Spleen (tissue), 11 donors: ENCODE measurements around the gene EHMT1. TPM values are rescaled to one million over a fixed set of nuclear protein-coding genes. Genes with fewer than 3 reads are reported as not detected.
A peak's percentile ranks its signal among the peaks of the same experiment; 100 is the strongest.

ENCODE experiments used
- DNase-seq: peaks from one replicate; pipeline ENCODE4 v3.0.0-alpha.2; 2020
- H3K27ac ChIP-seq, 8 donors: fragments of 200-600 bp; sonication (generic) in 7 of 8; 1 replicate in 4 of 8; 2 replicates in 4 of 8; pipeline versions ENCODE4 v1.5.0 to v1.8.0; 2016 to 2021; ENCODE audit warnings: inconsistent platforms in 4 of 8, mild to moderate bottlenecking in 4 of 8, moderate library complexity in 1 of 8
- H3K27me3 ChIP-seq, 7 donors: fragments of 200-600 bp; sonication (generic) in 6 of 7; replicated peaks in 1 of 7; 1 replicate in 4 of 7; 2 replicates in 3 of 7; pipeline versions ENCODE4 v1.5.0 to v1.8.0; 2016 to 2021; ENCODE audit warnings: inconsistent platforms in 3 of 7, mild to moderate bottlenecking in 1 of 7
- H3K36me3 ChIP-seq, 6 donors: fragments of 200-600 bp; sonication (generic) in 5 of 6; 1 replicate in 4 of 6; 2 replicates in 2 of 6; pipeline versions ENCODE4 v1.5.0 to v1.8.0; 2016 to 2021; ENCODE audit warnings: inconsistent platforms in 2 of 6
- H3K4me1 ChIP-seq, 6 donors: fragments of 200-600 bp; sonication (generic) in 5 of 6; 1 replicate in 3 of 6; 2 replicates in 3 of 6; pipeline versions ENCODE4 v1.5.0 to v1.8.0; 2016 to 2021; ENCODE audit warnings: inconsistent platforms in 3 of 6
- H3K4me3 ChIP-seq, 8 donors: fragments of 200-600 bp; sonication (generic) in 7 of 8; 1 replicate in 4 of 8; 2 replicates in 4 of 8; pipeline versions ENCODE4 v1.5.0 to v1.8.0; 2016 to 2021; ENCODE audit warnings: inconsistent platforms in 4 of 8, mild to moderate bottlenecking in 4 of 8, moderate library complexity in 2 of 8
- H3K9me3 ChIP-seq, 8 donors: fragments of 200-600 bp; sonication (generic) in 7 of 8; 1 replicate in 4 of 8; 2 replicates in 4 of 8; pipeline versions ENCODE4 v1.5.0 to v1.8.0; 2016 to 2021; ENCODE audit warnings: inconsistent platforms in 4 of 8
- POLR2A ChIP-seq, 3 donors: fragments of 450-650 bp; IDR thresholded peaks; one replicate each; pipeline ENCODE4 v1.5.1; 2017; ENCODE audit warnings: antibody characterized with exemption in 3 of 3, mild to moderate bottlenecking in 1 of 3
- POLR2AphosphoS5 ChIP-seq, 3 donors: sonication (generic); formaldehyde crosslinking; IDR thresholded peaks; one replicate each; pipeline ENCODE4 v1.5.1; 2017; ENCODE audit warnings: antibody characterized with exemption in 3 of 3
- WGBS, 5 donors: extraction: QIAGEN DNeasy Blood & Tissue Kit in 3 of 5; methylation state at CpG; one replicate each; pipeline versions ENCODE4 v1.1.5 to v1.1.7; 2013 to 2018; 5-methylcytosine and 5-hydroxymethylcytosine counted together
- intact Hi-C: fragments of 100-400 bp; cut with DNase I; formaldehyde crosslinking; loops from one replicate; pipeline ENCODE4 v1.15.0; 2023; ENCODE audit warnings: low total_unique reads
- polyA plus RNA-seq, 3 donors: library from polyadenylated mRNA; stranded (reverse); fragments of 200-250 nt; gene quantifications; one replicate each; pipeline ENCODE4 v1.2.1, GENCODE V29; 2013
- total RNA-seq, 7 donors: library from RNA; depleted of rRNA in 3 of 7; stranded (reverse); fragments of >200 nt in 3 of 7; fragmentation: NEBNext Ultra II Directional in 4 of 7; extraction: Animal tissue kit (Norgen Biotek cat#: 25700) in 4 of 7; gene quantifications; one replicate each; pipeline versions ENCODE4 v1.1.0 to v1.2.1, GENCODE V29; 2016 to 2021
- TF ChIP-seq, protein P1 (sequence below), 11 experiments: fragments of 200-600 bp in 7 of 11; fragments of 450-650 bp in 4 of 11; sonication (generic) in 4 of 11; IDR thresholded peaks in 8 of 11; conservative IDR thresholded peaks in 3 of 11; 1 replicate in 7 of 11; 2 replicates in 4 of 11; pipeline versions ENCODE4 v1.4.0 to v1.8.0; 2016 to 2021; ENCODE audit warnings: antibody characterized with exemption in 11 of 11, inconsistent platforms in 4 of 11, mild to moderate bottlenecking in 1 of 11
- donor health status: healthy with polysubstance abuse.
- donor health status: DM: no; HTN: no; CAD: no; lungs with moderate emphysema.
- donor health status: DM: no; HTN: no; CAD: no.
- donor health status: Bipolar disorder and iron deficiency.
- donor health status: healthy.
- donor health status: DM: no; HTN: no; CAD: no.
- donor health status: DM: yes; HTN: yes; CAD: no.

The EHMT1 gene
- total and polyA plus RNA-seq, 10 donors: 35.5 to 163 (median 122) TPM

- DNase-seq: no peak
- WGBS, 5 donors: 93 to 97% (median 97%) methylated on average over 20 of the region's 20 CpGs
- peaks cover 2 to 100% (median 79%) of the 10 kb centered on the region in 6 donors for H3K36me3 ChIP-seq
- no peaks in the 10 kb centered on the region for H3K4me1 ChIP-seq
- H3K27me3 ChIP-seq: no peaks in the 10 kb centered on the region
- H3K27ac ChIP-seq: no peak overlapping the region
- H3K4me3 ChIP-seq: no peak overlapping the region
- intact Hi-C loops: no loop called here
- TF ChIP-seq POLR2AphosphoS5 (IDR thresholded peaks at IDR 0.05) (no peak), POLR2A (IDR thresholded peaks at IDR 0.05) (no peak)
- TF ChIP-seq, protein P1, sequence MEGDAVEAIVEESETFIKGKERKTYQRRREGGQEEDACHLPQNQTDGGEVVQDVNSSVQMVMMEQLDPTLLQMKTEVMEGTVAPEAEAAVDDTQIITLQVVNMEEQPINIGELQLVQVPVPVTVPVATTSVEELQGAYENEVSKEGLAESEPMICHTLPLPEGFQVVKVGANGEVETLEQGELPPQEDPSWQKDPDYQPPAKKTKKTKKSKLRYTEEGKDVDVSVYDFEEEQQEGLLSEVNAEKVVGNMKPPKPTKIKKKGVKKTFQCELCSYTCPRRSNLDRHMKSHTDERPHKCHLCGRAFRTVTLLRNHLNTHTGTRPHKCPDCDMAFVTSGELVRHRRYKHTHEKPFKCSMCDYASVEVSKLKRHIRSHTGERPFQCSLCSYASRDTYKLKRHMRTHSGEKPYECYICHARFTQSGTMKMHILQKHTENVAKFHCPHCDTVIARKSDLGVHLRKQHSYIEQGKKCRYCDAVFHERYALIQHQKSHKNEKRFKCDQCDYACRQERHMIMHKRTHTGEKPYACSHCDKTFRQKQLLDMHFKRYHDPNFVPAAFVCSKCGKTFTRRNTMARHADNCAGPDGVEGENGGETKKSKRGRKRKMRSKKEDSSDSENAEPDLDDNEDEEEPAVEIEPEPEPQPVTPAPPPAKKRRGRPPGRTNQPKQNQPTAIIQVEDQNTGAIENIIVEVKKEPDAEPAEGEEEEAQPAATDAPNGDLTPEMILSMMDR (IDR thresholded peaks at IDR 0.05 in 8 of 11, conservative IDR thresholded peaks at IDR 0.05 in 3 of 11): no peak
- no peaks in the 10 kb centered on the region for H3K9me3 ChIP-seq
Observed at GRCh38 chr9:137832191-137832700, 213.4 kb downstream of the EHMT1 start.

GRCh38 chr9:137832830-137833590, 214.2 kb downstream of the EHMT1 start:
- peaks cover 0 to 1% (median 0%) of the 10 kb centered on the region in 8 donors for H3K9me3 ChIP-seq
- DNase-seq: no peak
- no peaks in the 10 kb centered on the region for H3K4me1 ChIP-seq
- no peak for TF ChIP-seq POLR2AphosphoS5 (IDR thresholded peaks at IDR 0.05)
- TF ChIP-seq, protein P1 (IDR thresholded peaks at IDR 0.05 in 8 of 11, conservative IDR thresholded peaks at IDR 0.05 in 3 of 11): no peak
- no peaks in the 10 kb centered on the region for H3K27me3 ChIP-seq
- peaks cover 2 to 100% (median 79%) of the 10 kb centered on the region in 6 donors for H3K36me3 ChIP-seq
- H3K27ac ChIP-seq: no peak overlapping the region
- H3K4me3 ChIP-seq: no peak overlapping the region
- 91 to 97% (median 96%) methylated on average over 33 to 44 of the region's 44 CpGs for WGBS, 5 donors
- intact Hi-C loops: no loop called here

DNA sequence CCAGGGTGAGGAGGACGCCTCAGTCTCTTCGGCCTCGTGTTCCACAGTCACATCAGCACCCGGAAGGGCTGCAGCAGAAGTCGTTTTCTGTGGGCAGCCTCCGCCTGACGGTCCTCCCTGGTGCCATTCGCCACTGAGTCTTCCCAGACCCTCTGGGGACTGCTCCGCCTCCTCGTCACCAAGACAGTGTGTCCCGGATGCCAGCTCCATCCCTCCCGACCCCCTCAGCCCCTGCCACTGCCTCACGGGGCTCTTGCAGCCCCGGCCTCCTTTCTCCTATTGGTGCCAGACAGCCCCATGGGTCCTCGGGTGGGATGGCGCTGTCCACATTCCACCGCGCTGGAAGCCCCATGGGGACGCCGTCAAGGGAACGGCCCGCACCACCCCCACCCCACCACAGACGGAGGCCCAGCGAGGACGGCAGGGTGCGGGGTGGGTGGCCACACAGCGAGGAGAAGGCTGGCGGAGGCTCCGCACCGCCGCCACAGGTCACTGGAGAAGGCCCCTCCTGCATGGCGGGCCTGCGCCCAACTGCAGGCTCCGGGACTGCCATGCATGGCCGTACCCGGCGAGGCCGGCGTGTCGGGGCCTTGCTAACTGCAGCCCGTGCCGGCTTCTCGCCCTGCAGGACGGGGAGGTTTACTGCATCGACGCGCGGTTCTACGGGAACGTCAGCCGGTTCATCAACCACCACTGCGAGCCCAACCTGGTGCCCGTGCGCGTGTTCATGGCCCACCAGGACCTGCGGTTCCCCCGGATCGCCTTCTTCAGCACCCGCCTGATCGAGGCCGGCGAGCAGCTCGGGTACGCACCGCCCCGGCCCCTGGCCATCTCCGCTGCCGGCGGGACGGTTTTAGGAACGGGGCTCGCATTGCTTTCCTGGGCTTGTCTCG, 215.2 kb downstream of the EHMT1 start:
- Histone ChIP-seq H3K27ac (no peak overlapping the region), H3K4me1 (no peaks in the 10 kb centered on the region), H3K36me3 (peaks cover 2 to 98% (median 72%) of the 10 kb centered on the region in 6 donors), H3K27me3 (no peaks in the 10 kb centered on the region), H3K9me3 (peaks cover 0 to 11% (median 5%) of the 10 kb centered on the region in 8 donors), H3K4me3 (no peak overlapping the region)
- intact Hi-C loops: no loop called here
- WGBS, 5 donors: 96 to 98% (median 97%) methylated on average over 46 to 73 of the region's 73 CpGs
- TF ChIP-seq, protein P1 (IDR thresholded peaks at IDR 0.05 in 8 of 11, conservative IDR thresholded peaks at IDR 0.05 in 3 of 11): no peak
- peak in 1 of 3 donors; percentile 42 for TF ChIP-seq POLR2AphosphoS5 (IDR thresholded peaks at IDR 0.05)
- no peak for DNase-seq
